ENCODE measurements around the gene TBC1D17.

Gene TBC1D17

GRCh38 chr19:49858088-49858985 lies 19.2 kb upstream of the TBC1D17 start:
- no peaks in the 10 kb centered on the region for H3K4me1 ChIP-seq (ENCODE audit: low read length)
- no peaks in the 10 kb centered on the region for H4K20me1 ChIP-seq (ENCODE audit: insufficient read depth, low read length)
- peaks cover 7% of the 10 kb centered on the region; the same call in 1 of the 2 replicates for H3F3A ChIP-seq (ENCODE audit: insufficient read depth, low read length)

GRCh38 chr19:49859682-49860335 lies 17.7 kb upstream of the TBC1D17 start:
- H3K27ac ChIP-seq (ENCODE audit: low read length) = no peak overlapping the region

More at GRCh38 chr19:49858088-49858985, 19.2 kb upstream of the TBC1D17 start:
- TF ChIP-seq EZH2phosphoT487 (IDR thresholded peaks at IDR 0.05; ENCODE audit: low read length) (no peak), EZH2 (optimal IDR thresholded peaks at IDR 0.05; ENCODE audit: low read depth, low read length) (no peak)
- TF ChIP-seq, protein P1, sequence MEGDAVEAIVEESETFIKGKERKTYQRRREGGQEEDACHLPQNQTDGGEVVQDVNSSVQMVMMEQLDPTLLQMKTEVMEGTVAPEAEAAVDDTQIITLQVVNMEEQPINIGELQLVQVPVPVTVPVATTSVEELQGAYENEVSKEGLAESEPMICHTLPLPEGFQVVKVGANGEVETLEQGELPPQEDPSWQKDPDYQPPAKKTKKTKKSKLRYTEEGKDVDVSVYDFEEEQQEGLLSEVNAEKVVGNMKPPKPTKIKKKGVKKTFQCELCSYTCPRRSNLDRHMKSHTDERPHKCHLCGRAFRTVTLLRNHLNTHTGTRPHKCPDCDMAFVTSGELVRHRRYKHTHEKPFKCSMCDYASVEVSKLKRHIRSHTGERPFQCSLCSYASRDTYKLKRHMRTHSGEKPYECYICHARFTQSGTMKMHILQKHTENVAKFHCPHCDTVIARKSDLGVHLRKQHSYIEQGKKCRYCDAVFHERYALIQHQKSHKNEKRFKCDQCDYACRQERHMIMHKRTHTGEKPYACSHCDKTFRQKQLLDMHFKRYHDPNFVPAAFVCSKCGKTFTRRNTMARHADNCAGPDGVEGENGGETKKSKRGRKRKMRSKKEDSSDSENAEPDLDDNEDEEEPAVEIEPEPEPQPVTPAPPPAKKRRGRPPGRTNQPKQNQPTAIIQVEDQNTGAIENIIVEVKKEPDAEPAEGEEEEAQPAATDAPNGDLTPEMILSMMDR (IDR thresholded peaks at IDR 0.05; ENCODE audit: low read length) = no peak
- Histone ChIP-seq H3K9me2 (replicated peaks; ENCODE audit: insufficient read depth, low read length) (no peaks in the 10 kb centered on the region), H3K79me2 (ENCODE audit: low read length) (peaks cover 14% of the 10 kb centered on the region), H3K4me3 (ENCODE audit: low read length) (no peak overlapping the region), H3K27ac (ENCODE audit: low read length) (no peak overlapping the region), H3K27me3 (replicated peaks; ENCODE audit: insufficient read depth, low read length) (no peaks in the 10 kb centered on the region), H3K4me2 (ENCODE audit: low read depth, low read length) (no peak overlapping the region), H2AFZ (ENCODE audit: low read length) (no peak overlapping the region), H3K9me3 (replicated peaks; ENCODE audit: insufficient read depth, low read length) (no peaks in the 10 kb centered on the region), H3K9ac (ENCODE audit: low read length) (no peak overlapping the region), H3K36me3 (replicated peaks; ENCODE audit: insufficient read depth, low read length) (0 out of 2 replicates have a peak, but pooled peaks cover 1% of the 10 kb centered on the region)
- DNase-seq = no peak

DNA sequence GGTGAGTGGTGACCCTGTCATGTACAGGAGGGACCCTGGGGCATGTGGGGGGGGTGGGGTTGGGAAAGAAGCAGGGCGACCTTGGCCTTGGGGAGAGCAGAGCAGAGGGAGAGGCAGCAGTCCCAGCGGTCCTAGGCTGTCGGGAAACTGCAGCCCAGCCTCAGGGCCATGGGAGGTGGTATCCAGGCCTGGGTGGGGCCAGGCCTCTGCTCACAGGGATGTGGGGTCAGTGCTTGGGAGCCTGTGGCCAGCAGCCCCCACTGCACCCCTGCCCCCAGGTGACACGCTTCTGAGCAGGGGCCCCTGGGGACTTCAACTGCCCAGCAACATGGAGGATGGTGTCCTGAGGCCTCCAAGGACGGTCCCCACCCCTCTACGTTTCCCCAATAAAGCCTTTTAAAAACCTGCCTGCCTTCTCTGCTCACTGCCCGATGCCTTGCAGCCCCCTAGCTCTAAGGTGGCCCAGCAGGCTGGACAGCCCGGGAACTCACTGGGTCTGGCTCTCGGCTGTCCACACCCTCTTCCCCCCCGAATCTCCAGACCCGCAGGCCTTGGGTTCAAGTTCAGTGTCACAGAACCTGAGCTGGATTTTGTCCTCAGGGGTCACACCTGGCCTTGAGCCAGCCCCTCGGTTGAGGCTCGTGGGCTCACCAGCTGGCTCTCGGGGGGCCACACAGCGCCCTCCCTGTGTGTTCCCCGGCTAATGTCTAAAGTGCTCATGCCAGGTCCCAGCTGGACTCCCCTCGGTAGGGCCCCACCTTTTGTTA lies 17.0 kb upstream of the TBC1D17 start:
- H3K9me3 ChIP-seq (replicated peaks; ENCODE audit: insufficient read depth, low read length) = no peaks in the 10 kb centered on the region
- peaks cover 24% of the 10 kb centered on the region for H3K79me2 ChIP-seq (ENCODE audit: low read length)
- no peak overlapping the region for H2AFZ ChIP-seq (ENCODE audit: low read length)
- H3F3A ChIP-seq (ENCODE audit: insufficient read depth, low read length) = 0 out of 2 replicates have a peak, but pooled peaks cover 2% of the 10 kb centered on the region
- H3K4me1 ChIP-seq (ENCODE audit: low read length) = no peaks in the 10 kb centered on the region
- TF ChIP-seq EZH2phosphoT487 (IDR thresholded peaks at IDR 0.05; ENCODE audit: low read length) = no peak
- TF ChIP-seq EZH2 (optimal IDR thresholded peaks at IDR 0.05; ENCODE audit: low read depth, low read length) = no peak
- H3K27ac ChIP-seq (ENCODE audit: low read length) = no peak overlapping the region
- H3K4me3 ChIP-seq (ENCODE audit: low read length) = no peak overlapping the region
- H3K36me3 ChIP-seq (replicated peaks; ENCODE audit: insufficient read depth, low read length) = peaks cover 7% of the 10 kb centered on the region
- H3K9ac ChIP-seq (ENCODE audit: low read length) = no peak overlapping the region
- H4K20me1 ChIP-seq (ENCODE audit: insufficient read depth, low read length) = no peaks in the 10 kb centered on the region
- H3K9me2 ChIP-seq (replicated peaks; ENCODE audit: insufficient read depth, low read length) = no peaks in the 10 kb centered on the region
- H3K27me3 ChIP-seq (replicated peaks; ENCODE audit: insufficient read depth, low read length) = no peaks in the 10 kb centered on the region
- H3K4me2 ChIP-seq (ENCODE audit: low read depth, low read length) = no peak overlapping the region
- DNase-seq = no peak

More at GRCh38 chr19:49859682-49860335, 17.7 kb upstream of the TBC1D17 start:
- H3K27me3 ChIP-seq (replicated peaks; ENCODE audit: insufficient read depth, low read length) = no peaks in the 10 kb centered on the region
- no peak overlapping the region for H3K4me3 ChIP-seq (ENCODE audit: low read length)
- no peaks in the 10 kb centered on the region for H3K4me1 ChIP-seq (ENCODE audit: low read length)
- DNase-seq = no peak
- no peaks in the 10 kb centered on the region for H4K20me1 ChIP-seq (ENCODE audit: insufficient read depth, low read length)
- no peak overlapping the region for H3K4me2 ChIP-seq (ENCODE audit: low read depth, low read length)
- H3F3A ChIP-seq (ENCODE audit: insufficient read depth, low read length) = peaks cover 7% of the 10 kb centered on the region; the same call in 1 of the 2 replicates
- H3K9me2 ChIP-seq (replicated peaks; ENCODE audit: insufficient read depth, low read length) = no peaks in the 10 kb centered on the region
- peaks cover 17% of the 10 kb centered on the region for H3K79me2 ChIP-seq (ENCODE audit: low read length)
- TF ChIP-seq EZH2phosphoT487 (IDR thresholded peaks at IDR 0.05; ENCODE audit: low read length) (no peak), EZH2 (optimal IDR thresholded peaks at IDR 0.05; ENCODE audit: low read depth, low read length) (no peak)
- TF ChIP-seq, protein P1 (IDR thresholded peaks at IDR 0.05; ENCODE audit: low read length) = no peak
- no peak overlapping the region for H3K9ac ChIP-seq (ENCODE audit: low read length)
- peaks cover 7% of the 10 kb centered on the region for H3K36me3 ChIP-seq (replicated peaks; ENCODE audit: insufficient read depth, low read length)
- no peaks in the 10 kb centered on the region for H3K9me3 ChIP-seq (replicated peaks; ENCODE audit: insufficient read depth, low read length)
- H2AFZ ChIP-seq (ENCODE audit: low read length) = no peak overlapping the region

All from MM.1S (cell line).